Left ventricle myocardium inferior (tissue), 1 donor: ENCODE results near the gene OR10Z1. TPM values are rescaled to one million over a fixed set of nuclear protein-coding genes. Genes with fewer than 3 reads are reported as not detected.

Experiments used
- DNase-seq: peaks from one replicate; pipeline ENCODE4 v3.0.0-alpha.2; 2020
- H3K27ac ChIP-seq: fragments of 200-600 bp; replicated peaks from 2 replicates; pipeline ENCODE4 v1.8.0; 2021
- H3K27me3 ChIP-seq: fragments of 200-600 bp; 2 replicates; pipeline ENCODE4 v1.8.0; 2021; ENCODE audit warnings: low read depth
- H3K36me3 ChIP-seq: fragments of 200-600 bp; 2 replicates; pipeline ENCODE4 v1.8.0; 2021
- H3K4me1 ChIP-seq: fragments of 200-600 bp; 2 replicates; pipeline ENCODE4 v1.8.0; 2021
- H3K4me3 ChIP-seq: fragments of 200-600 bp; 2 replicates; pipeline ENCODE4 v1.8.0; 2021; ENCODE audit warnings: mild to moderate bottlenecking, moderate library complexity
- H3K9me3 ChIP-seq: fragments of 200-600 bp; replicated peaks from 2 replicates; pipeline ENCODE4 v1.8.0; 2021
- intact Hi-C: fragments of 100-400 bp; cut with micrococcal nuclease; formaldehyde crosslinking; loops from one replicate; pipeline ENCODE4 v1.11.0; 2022
- total RNA-seq: library from RNA; stranded (reverse); fragmentation: NEBNext Ultra II Directional; extraction: Animal tissue kit (Norgen Biotek cat#: 25700); gene quantifications from one replicate; pipeline ENCODE4 v1.2.1, GENCODE V29; 2021
- TF ChIP-seq, protein P1 (sequence below): fragments of 200-600 bp; IDR thresholded peaks from 2 replicates; pipeline ENCODE4 v1.8.0; 2021; ENCODE audit warnings: antibody characterized with exemption, mild to moderate bottlenecking, borderline replicate concordance
- donor health status: DM: no; HTN: yes; CAD: no; lungs with severe emphysema.

The OR10Z1 gene
- total RNA-seq, 1 donor from 2014 or later: not detected

DNA sequence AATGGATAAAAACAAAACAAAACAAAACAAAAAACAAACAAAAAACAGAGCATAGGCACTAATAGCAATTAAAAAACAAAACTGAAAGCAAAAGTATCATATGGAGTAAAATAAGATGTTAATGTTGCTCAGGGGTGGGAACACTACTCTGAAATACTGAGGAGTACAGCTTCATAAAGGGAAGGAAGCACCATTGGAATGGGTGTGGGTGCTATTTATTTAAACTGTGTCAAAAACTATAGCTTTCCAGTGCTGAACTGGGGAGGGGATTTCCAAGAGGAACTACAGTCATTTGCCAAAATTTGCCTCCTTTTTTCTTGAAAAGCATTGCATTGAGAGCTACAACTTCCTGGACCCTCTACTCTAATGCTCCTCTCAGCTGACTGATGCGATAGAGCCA lies 41.4 kb downstream of the OR10Z1 start:
- Histone ChIP-seq H3K9me3 (no peaks in the 10 kb centered on the region), H3K4me1 (no peaks in the 10 kb centered on the region), H3K36me3 (no peaks in the 10 kb centered on the region), H3K27ac (no peak overlapping the region), H3K27me3 (no peaks in the 10 kb centered on the region), H3K4me3 (no peak overlapping the region)
- no peak for DNase-seq
- TF ChIP-seq, protein P1, sequence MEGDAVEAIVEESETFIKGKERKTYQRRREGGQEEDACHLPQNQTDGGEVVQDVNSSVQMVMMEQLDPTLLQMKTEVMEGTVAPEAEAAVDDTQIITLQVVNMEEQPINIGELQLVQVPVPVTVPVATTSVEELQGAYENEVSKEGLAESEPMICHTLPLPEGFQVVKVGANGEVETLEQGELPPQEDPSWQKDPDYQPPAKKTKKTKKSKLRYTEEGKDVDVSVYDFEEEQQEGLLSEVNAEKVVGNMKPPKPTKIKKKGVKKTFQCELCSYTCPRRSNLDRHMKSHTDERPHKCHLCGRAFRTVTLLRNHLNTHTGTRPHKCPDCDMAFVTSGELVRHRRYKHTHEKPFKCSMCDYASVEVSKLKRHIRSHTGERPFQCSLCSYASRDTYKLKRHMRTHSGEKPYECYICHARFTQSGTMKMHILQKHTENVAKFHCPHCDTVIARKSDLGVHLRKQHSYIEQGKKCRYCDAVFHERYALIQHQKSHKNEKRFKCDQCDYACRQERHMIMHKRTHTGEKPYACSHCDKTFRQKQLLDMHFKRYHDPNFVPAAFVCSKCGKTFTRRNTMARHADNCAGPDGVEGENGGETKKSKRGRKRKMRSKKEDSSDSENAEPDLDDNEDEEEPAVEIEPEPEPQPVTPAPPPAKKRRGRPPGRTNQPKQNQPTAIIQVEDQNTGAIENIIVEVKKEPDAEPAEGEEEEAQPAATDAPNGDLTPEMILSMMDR: no peak
- intact Hi-C loops: no loop called here

DNA sequence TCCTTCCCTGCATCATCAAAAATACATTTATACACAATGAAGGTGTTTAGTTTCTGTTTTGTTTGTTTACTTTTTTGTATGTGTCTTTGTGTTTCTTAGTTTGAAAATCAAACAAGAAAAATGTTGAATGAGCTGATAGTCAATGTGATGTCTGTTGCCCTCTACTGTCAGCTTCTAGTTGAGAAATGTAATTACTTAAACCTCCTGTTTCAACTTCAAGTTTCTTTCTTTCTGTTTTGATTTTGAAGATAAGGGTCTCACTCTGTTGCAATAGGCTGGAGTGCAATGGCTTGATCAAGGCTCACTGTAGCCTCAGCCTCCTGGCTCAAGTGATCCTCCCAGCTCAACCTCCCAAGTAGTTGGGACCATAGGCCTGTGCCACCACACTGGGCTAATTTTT lies 44.0 kb downstream of the OR10Z1 start:
- no peak for DNase-seq
- H3K27me3 ChIP-seq: no peaks in the 10 kb centered on the region
- intact Hi-C loops: no loop called here
- TF ChIP-seq, protein P1: no peak
- H3K4me1 ChIP-seq: no peaks in the 10 kb centered on the region
- H3K4me3 ChIP-seq: no peak overlapping the region
- H3K9me3 ChIP-seq: no peaks in the 10 kb centered on the region
- no peaks in the 10 kb centered on the region for H3K36me3 ChIP-seq
- H3K27ac ChIP-seq: no peak overlapping the region

DNA sequence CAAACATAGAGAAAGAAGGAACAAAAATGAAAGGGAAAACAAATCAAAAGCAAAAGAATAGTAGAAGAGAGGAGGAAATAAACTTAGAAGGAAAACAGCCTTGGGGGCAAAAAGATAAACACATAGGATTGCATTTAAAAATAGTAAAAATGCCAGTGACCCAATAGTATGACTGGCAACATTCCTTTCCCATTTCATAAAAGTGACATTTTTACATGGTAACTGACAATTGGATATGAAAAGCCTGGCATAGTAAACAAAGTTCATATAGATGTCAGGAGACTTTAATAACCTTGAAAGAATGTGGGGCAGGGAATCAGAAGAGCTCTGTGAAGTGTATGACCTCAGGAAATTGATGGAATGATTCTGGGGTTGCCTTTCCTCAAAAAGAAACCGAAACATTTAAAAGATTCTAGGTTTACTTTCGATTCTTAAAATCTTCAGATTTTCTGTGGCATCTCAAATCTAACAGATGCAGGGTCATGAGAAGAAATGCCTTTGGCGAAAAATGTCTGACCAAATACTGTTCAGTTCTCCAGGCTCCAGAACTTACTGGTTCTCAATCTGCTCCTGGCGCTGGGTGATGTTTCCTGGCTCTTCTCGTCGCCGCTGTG lies 47.8 kb downstream of the OR10Z1 start:
- DNase-seq: no peak
- Histone ChIP-seq H3K36me3 (no peaks in the 10 kb centered on the region), H3K9me3 (no peaks in the 10 kb centered on the region), H3K4me3 (no peak overlapping the region), H3K27me3 (no peaks in the 10 kb centered on the region), H3K4me1 (peaks cover 5% of the 10 kb centered on the region), H3K27ac (no peak overlapping the region)
- intact Hi-C loops: no loop called here
- TF ChIP-seq, protein P1: no peak

DNA sequence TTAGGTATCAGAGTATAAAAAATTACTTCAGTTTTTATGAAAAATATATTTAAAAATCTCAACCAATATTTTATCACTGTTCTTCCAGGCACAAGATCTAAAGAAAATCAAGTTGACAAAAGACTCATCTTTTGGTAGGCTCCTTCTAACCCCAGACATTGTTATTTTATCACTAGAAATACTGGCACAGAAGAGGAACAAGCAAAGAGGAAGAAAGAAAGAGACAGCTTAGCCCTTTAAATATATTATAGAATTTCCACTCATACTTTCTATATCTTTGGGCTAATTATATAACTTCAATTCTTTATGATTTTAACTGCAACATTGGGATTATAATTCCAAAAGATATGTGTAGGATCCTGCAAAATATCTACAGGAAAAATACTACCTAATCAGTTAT lies 49.0 kb downstream of the OR10Z1 start:
- H3K9me3 ChIP-seq: no peaks in the 10 kb centered on the region
- no peak overlapping the region for H3K4me3 ChIP-seq
- no peaks in the 10 kb centered on the region for H3K36me3 ChIP-seq
- H3K27ac ChIP-seq: no peak overlapping the region
- intact Hi-C loops: no loop called here
- no peaks in the 10 kb centered on the region for H3K27me3 ChIP-seq
- DNase-seq: no peak
- H3K4me1 ChIP-seq: peaks cover 5% of the 10 kb centered on the region
- TF ChIP-seq, protein P1: no peak

DNA sequence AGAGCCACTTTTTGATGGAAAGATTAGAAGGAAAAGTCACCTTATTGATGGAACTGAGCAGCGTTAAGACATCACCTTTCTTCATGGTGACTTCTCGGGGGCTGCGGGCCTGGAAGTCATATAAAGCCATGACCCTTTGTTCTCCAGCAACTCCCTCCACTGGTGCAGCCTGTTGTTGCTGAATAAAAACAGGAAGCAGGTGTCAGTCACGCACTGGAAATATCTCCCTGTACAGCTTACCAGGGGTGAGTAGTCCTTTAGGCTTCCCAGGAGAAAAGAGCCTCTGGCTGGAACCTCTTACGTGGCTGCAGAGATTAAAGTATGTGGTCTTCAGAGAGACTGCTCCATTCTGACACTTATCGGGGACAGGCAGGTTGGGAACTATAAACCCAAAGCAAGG lies 49.5 kb downstream of the OR10Z1 start:
- Histone ChIP-seq H3K27ac (no peak overlapping the region), H3K4me1 (peaks cover 5% of the 10 kb centered on the region), H3K4me3 (no peak overlapping the region), H3K9me3 (no peaks in the 10 kb centered on the region), H3K27me3 (no peaks in the 10 kb centered on the region), H3K36me3 (no peaks in the 10 kb centered on the region)
- TF ChIP-seq, protein P1: no peak
- DNase-seq: no peak
- intact Hi-C loops: no loop called here

Other genes starting within 250 kb of the OR10Z1 start
- not detected for gene OR10T2, start 205.8 kb upstream of the OR10Z1 start, total RNA-seq
- gene OR10K2, start 179.0 kb upstream of the OR10Z1 start, total RNA-seq: not detected
- gene OR10K1, start 143.4 kb upstream of the OR10Z1 start, total RNA-seq: not detected
- gene OR10R2, start 133.0 kb upstream of the OR10Z1 start, total RNA-seq: not detected
- not detected for gene OR6Y1, start 50.9 kb upstream of the OR10Z1 start, total RNA-seq
- gene OR6P1, start 34.7 kb upstream of the OR10Z1 start, total RNA-seq: not detected
- not detected for gene OR10X1, start 25.4 kb upstream of the OR10Z1 start, total RNA-seq
- not detected for gene SPTA1, start 81.4 kb downstream of the OR10Z1 start, total RNA-seq
- not detected for gene OR6K2, start 95.4 kb downstream of the OR10Z1 start, total RNA-seq
- not detected for gene OR6K3, start 115.5 kb downstream of the OR10Z1 start, total RNA-seq
- not detected for gene OR6K6, start 149.5 kb downstream of the OR10Z1 start, total RNA-seq
- gene OR6N1, start 166.9 kb downstream of the OR10Z1 start, total RNA-seq: not detected
- gene OR6N2, start 175.9 kb downstream of the OR10Z1 start, total RNA-seq: not detected
- 2.7 TPM for gene MNDA, start 226.1 kb downstream of the OR10Z1 start, total RNA-seq